Measurements from ENCODE around the gene MYOM1.

DNA sequence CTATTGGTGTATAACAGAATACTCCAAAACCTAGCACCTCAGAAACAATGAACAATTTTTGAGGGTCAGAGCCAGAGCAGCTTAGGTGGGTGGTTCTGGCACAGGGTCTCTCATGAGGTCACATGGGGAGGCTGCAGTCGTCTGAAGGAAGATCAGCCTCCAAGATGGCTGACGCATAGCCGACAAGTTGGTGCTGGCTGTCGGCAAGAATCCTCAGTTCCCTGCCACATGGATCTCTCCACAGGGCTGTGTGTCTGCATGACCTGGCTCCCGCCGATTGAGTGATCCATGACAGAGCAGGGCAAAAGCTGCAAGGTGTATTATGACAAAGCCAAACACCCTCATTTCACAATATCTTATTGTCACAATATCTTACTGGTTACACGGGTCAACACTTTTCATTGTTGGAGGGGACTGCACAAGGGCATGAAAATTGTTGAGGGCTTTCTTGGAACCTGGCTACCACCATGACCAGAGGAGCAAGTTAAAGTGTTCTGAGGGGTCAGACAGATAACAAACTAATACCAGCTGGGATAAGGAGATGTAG lies 46.4 kb upstream of the MYOM1 start:
- TF ChIP-seq, protein P1, sequence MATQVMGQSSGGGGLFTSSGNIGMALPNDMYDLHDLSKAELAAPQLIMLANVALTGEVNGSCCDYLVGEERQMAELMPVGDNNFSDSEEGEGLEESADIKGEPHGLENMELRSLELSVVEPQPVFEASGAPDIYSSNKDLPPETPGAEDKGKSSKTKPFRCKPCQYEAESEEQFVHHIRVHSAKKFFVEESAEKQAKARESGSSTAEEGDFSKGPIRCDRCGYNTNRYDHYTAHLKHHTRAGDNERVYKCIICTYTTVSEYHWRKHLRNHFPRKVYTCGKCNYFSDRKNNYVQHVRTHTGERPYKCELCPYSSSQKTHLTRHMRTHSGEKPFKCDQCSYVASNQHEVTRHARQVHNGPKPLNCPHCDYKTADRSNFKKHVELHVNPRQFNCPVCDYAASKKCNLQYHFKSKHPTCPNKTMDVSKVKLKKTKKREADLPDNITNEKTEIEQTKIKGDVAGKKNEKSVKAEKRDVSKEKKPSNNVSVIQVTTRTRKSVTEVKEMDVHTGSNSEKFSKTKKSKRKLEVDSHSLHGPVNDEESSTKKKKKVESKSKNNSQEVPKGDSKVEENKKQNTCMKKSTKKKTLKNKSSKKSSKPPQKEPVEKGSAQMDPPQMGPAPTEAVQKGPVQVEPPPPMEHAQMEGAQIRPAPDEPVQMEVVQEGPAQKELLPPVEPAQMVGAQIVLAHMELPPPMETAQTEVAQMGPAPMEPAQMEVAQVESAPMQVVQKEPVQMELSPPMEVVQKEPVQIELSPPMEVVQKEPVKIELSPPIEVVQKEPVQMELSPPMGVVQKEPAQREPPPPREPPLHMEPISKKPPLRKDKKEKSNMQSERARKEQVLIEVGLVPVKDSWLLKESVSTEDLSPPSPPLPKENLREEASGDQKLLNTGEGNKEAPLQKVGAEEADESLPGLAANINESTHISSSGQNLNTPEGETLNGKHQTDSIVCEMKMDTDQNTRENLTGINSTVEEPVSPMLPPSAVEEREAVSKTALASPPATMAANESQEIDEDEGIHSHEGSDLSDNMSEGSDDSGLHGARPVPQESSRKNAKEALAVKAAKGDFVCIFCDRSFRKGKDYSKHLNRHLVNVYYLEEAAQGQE (IDR thresholded peaks at IDR 0.05; ENCODE audit: low read depth) = no peak
- no peak for TF ChIP-seq FOXM1 (IDR thresholded peaks at IDR 0.05; ENCODE audit: borderline replicate concordance, low read depth)
- TF ChIP-seq, protein P2, sequence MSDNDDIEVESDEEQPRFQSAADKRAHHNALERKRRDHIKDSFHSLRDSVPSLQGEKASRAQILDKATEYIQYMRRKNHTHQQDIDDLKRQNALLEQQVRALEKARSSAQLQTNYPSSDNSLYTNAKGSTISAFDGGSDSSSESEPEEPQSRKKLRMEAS (IDR thresholded peaks at IDR 0.05) = no peak
- no peak for TF ChIP-seq YY1 (IDR thresholded peaks at IDR 0.05; ENCODE audit: low read depth)

Measured in Ishikawa (cell line).